ENCODE measurements around the gene TMEM200C.

Gene TMEM200C

GRCh38 chr18:5871426-5871825, 23.9 kb downstream of the TMEM200C start:
- TF ChIP-seq RAD21 (IDR thresholded peaks at IDR 0.05; ENCODE audit: low read depth) (no peak), EP300 (IDR thresholded peaks at IDR 0.05; ENCODE audit: borderline replicate concordance) (no peak), ZBTB7A (IDR thresholded peaks at IDR 0.05; ENCODE audit: low read depth) (no peak), YY1 (IDR thresholded peaks at IDR 0.05; ENCODE audit: low read depth) (no peak)

DNA sequence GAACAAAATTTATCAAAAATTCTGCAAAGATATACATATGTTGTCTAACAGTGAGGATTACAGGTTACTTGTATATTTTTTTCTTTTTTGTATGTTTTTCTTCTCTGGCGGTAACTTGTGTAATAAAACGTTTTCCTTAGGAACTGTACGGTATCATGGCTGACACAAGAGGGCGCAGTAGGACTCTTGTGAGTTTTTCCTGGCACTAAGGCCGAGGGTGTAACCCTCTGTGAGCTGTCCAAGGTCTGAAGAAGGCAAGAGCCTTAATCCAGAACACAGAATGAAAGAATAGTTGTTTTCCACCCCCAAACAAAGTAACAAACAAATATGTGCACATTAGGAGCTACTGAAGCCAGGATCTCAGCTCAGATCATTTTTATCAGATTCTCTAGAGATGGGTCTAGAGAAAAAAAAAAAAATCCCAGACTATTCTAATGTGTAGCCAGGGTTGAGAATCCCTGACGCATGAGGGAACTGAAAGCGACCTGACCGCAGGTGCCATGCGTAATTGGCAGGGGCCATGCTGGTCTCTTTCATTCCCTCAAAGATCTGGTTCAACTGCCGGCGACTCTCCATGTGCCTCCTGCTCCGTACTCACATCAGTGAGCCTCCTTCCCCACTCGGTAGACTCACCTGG, 27.0 kb downstream of the TMEM200C start:
- TF ChIP-seq MAX (IDR thresholded peaks at IDR 0.05) (no peak), RAD21 (IDR thresholded peaks at IDR 0.05; ENCODE audit: low read depth) (peak; percentile 44), ZBTB7A (IDR thresholded peaks at IDR 0.05; ENCODE audit: low read depth) (no peak), TEAD4 (IDR thresholded peaks at IDR 0.05) (no peak), NFIC (IDR thresholded peaks at IDR 0.05) (no peak), YY1 (IDR thresholded peaks at IDR 0.05; ENCODE audit: low read depth) (no peak)
- TF ChIP-seq, protein P1, sequence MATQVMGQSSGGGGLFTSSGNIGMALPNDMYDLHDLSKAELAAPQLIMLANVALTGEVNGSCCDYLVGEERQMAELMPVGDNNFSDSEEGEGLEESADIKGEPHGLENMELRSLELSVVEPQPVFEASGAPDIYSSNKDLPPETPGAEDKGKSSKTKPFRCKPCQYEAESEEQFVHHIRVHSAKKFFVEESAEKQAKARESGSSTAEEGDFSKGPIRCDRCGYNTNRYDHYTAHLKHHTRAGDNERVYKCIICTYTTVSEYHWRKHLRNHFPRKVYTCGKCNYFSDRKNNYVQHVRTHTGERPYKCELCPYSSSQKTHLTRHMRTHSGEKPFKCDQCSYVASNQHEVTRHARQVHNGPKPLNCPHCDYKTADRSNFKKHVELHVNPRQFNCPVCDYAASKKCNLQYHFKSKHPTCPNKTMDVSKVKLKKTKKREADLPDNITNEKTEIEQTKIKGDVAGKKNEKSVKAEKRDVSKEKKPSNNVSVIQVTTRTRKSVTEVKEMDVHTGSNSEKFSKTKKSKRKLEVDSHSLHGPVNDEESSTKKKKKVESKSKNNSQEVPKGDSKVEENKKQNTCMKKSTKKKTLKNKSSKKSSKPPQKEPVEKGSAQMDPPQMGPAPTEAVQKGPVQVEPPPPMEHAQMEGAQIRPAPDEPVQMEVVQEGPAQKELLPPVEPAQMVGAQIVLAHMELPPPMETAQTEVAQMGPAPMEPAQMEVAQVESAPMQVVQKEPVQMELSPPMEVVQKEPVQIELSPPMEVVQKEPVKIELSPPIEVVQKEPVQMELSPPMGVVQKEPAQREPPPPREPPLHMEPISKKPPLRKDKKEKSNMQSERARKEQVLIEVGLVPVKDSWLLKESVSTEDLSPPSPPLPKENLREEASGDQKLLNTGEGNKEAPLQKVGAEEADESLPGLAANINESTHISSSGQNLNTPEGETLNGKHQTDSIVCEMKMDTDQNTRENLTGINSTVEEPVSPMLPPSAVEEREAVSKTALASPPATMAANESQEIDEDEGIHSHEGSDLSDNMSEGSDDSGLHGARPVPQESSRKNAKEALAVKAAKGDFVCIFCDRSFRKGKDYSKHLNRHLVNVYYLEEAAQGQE (IDR thresholded peaks at IDR 0.05; ENCODE audit: low read depth) = peak; percentile 83

DNA sequence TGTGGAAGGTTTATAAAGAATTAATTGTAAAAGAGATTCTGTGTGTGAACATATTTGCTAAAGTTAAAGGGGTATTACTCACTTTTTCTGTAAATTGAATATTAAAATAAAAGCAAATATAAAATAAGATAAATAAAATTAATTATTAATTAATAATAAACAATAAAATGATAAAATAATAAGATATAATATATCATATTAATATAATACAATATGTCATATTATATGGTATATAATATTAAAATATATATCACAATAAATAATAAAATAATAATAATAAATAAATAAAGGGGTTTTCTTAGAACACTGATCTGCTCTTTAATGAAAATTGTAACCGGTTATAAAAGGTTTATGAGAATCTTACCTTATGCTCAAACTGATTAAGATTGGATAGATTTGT, 29.8 kb downstream of the TMEM200C start:
- TF ChIP-seq NFIC (IDR thresholded peaks at IDR 0.05) (no peak), FOXM1 (IDR thresholded peaks at IDR 0.05; ENCODE audit: borderline replicate concordance, low read depth) (no peak), TEAD4 (IDR thresholded peaks at IDR 0.05) (no peak), RAD21 (IDR thresholded peaks at IDR 0.05; ENCODE audit: low read depth) (no peak), ZBTB7A (IDR thresholded peaks at IDR 0.05; ENCODE audit: low read depth) (no peak), MAX (IDR thresholded peaks at IDR 0.05) (no peak)

DNA sequence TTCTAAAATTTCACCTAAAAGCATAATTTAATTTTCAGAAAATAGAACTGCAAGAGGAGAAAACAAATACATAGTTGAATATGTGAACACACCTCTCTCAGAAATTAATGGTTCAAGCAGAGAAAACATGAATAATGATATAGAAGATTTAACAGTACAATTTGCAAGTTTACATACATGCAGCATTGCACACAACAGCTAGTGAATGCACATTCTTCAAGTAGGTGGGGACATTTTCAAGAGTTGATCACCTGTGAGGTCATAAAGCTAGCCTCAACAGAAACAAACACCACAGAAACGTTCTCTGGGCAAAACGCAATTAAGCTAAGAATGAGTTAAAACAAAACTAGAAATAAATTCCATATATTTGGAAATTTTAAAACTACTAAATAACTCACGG, 38.1 kb downstream of the TMEM200C start:
- no peak for TF ChIP-seq YY1 (IDR thresholded peaks at IDR 0.05; ENCODE audit: low read depth)
- no peak for TF ChIP-seq EGR1 (IDR thresholded peaks at IDR 0.05)
- TF ChIP-seq MAX (IDR thresholded peaks at IDR 0.05) = no peak
- TF ChIP-seq TEAD4 (IDR thresholded peaks at IDR 0.05) = no peak
- no peak for TF ChIP-seq TCF12 (IDR thresholded peaks at IDR 0.05; ENCODE audit: low read depth)
- no peak for TF ChIP-seq ZBTB7A (IDR thresholded peaks at IDR 0.05; ENCODE audit: low read depth)
- no peak for TF ChIP-seq RAD21 (IDR thresholded peaks at IDR 0.05; ENCODE audit: low read depth)
- no peak for TF ChIP-seq TAF1 (IDR thresholded peaks at IDR 0.05; ENCODE audit: low read depth)
- TF ChIP-seq, protein P1 (IDR thresholded peaks at IDR 0.05; ENCODE audit: low read depth) = no peak
- TF ChIP-seq FOXM1 (IDR thresholded peaks at IDR 0.05; ENCODE audit: borderline replicate concordance, low read depth) = no peak
- TF ChIP-seq, protein P2, sequence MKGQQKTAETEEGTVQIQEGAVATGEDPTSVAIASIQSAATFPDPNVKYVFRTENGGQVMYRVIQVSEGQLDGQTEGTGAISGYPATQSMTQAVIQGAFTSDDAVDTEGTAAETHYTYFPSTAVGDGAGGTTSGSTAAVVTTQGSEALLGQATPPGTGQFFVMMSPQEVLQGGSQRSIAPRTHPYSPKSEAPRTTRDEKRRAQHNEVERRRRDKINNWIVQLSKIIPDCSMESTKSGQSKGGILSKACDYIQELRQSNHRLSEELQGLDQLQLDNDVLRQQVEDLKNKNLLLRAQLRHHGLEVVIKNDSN (IDR thresholded peaks at IDR 0.05) = no peak
- TF ChIP-seq CREB1 (IDR thresholded peaks at IDR 0.05; ENCODE audit: low read depth) = no peak
- TF ChIP-seq CEBPB (IDR thresholded peaks at IDR 0.05) = no peak
- no peak for TF ChIP-seq EP300 (IDR thresholded peaks at IDR 0.05; ENCODE audit: borderline replicate concordance)
- TF ChIP-seq NFIC (IDR thresholded peaks at IDR 0.05) = no peak

DNA sequence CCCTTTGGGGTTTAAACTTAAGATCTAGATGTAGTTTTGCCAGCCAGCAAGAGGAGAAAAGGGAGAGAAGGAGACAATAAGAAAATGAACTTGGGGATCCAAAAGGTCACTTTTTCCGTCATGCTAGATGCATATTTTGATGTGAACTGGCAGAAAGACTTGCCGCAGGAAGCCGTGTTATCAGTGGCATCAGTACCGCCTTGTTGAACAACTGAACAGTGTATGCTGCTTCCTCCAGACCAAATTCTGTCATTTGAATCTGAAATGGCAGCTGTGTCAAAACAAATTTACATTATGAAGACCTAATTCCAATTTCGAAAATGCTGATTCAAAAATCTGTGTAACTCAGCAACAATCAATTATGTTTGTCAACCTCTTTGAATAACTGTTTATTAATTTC, 42.1 kb downstream of the TMEM200C start:
- no peak for TF ChIP-seq TCF12 (IDR thresholded peaks at IDR 0.05; ENCODE audit: low read depth)
- no peak for TF ChIP-seq NFIC (IDR thresholded peaks at IDR 0.05)
- TF ChIP-seq, protein P2 (IDR thresholded peaks at IDR 0.05) = no peak
- TF ChIP-seq, protein P1 (IDR thresholded peaks at IDR 0.05; ENCODE audit: low read depth) = no peak
- TF ChIP-seq FOXM1 (IDR thresholded peaks at IDR 0.05; ENCODE audit: borderline replicate concordance, low read depth) = no peak
- no peak for TF ChIP-seq YY1 (IDR thresholded peaks at IDR 0.05; ENCODE audit: low read depth)
- TF ChIP-seq EP300 (IDR thresholded peaks at IDR 0.05; ENCODE audit: borderline replicate concordance) = no peak
- TF ChIP-seq TEAD4 (IDR thresholded peaks at IDR 0.05) = no peak
- TF ChIP-seq CREB1 (IDR thresholded peaks at IDR 0.05; ENCODE audit: low read depth) = no peak
- TF ChIP-seq RAD21 (IDR thresholded peaks at IDR 0.05; ENCODE audit: low read depth) = no peak
- TF ChIP-seq ZBTB7A (IDR thresholded peaks at IDR 0.05; ENCODE audit: low read depth) = no peak
- TF ChIP-seq CEBPB (IDR thresholded peaks at IDR 0.05) = no peak
- TF ChIP-seq EGR1 (IDR thresholded peaks at IDR 0.05) = no peak
- TF ChIP-seq MAX (IDR thresholded peaks at IDR 0.05) = no peak
- TF ChIP-seq TAF1 (IDR thresholded peaks at IDR 0.05; ENCODE audit: low read depth) = no peak
